EL (cell line): ENCODE measurements around the gene SOX14.

Experiments
- DNase-seq: peaks from one replicate; pipeline ENCODE4 v3.0.0-alpha.2; 2016

SOX14 gene

GRCh38 chr3:137768361-137769321, 4.5 kb downstream of the SOX14 start:
- DNase-seq, result no peak

- no peak for DNase-seq
These were observed 5.4 kb downstream of the SOX14 start for GRCh38 chr3:137769322-137770065.

DNA sequence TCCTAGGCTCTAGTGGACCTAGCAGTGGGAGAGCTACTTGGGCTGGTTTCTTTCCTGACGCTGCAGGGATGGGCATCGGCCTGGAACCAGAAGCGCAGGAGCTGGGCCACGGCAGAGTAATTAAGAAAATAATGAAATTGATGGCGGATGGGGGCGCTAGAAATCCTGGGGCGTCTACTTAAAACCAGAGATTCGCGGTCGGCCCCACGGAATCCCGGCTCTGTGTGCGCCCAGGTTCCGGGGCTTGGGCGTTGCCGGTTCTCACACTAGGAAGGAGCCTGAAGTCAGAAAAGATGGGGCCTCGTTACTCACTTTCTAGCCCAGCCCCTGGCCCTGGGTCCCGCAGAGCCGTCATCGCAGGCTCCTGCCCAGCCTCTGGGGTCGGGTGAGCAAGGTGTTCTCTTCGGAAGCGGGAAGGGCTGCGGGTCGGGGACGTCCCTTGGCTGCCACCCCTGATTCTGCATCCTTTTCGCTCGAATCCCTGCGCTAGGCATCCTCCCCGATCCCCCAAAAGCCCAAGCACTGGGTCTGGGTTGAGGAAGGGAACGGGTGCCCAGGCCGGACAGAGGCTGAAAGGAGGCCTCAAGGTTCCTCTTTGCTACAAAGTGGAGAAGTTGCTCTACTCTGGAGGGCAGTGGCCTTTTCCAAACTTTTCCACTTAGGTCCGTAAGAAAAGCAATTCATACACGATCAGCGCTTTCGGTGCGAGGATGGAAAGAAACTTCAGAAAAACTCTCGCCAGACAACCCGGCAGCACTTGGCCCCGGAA, 6.1 kb downstream of the SOX14 start:
- no peak for DNase-seq

DNA sequence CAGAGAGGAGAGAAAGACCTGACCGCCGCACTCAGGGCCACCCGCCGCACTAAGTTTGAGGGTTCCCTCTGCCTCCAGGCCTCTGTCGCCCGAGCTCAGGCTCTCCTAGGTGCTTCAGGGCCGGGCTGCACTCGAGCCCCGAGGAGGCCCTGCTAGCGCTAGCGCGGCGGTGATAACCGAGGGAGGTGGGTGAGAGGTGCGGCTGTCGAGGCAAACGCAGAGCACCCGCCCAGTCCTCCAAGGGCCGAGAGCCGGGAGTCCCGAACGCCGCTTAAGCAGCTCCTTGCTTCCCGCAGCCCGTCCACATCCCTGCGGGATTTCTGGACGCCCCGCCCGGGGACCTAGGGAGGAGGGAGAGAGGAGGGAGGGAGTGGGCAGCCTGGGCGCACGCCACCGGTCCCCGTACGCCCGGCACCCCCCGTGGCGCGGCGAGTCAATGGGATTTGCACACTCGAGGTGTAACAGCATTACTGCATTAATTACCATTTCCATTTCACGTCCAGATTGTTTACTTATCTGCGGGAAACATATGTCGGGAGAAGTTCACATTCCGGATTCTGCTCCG, 6.8 kb downstream of the SOX14 start:
- no peak for DNase-seq

- no peak for DNase-seq
These were observed 7.5 kb downstream of the SOX14 start for GRCh38 chr3:137771401-137772213.

- no peak for DNase-seq
These were observed 8.3 kb downstream of the SOX14 start for GRCh38 chr3:137772214-137772955.

DNA sequence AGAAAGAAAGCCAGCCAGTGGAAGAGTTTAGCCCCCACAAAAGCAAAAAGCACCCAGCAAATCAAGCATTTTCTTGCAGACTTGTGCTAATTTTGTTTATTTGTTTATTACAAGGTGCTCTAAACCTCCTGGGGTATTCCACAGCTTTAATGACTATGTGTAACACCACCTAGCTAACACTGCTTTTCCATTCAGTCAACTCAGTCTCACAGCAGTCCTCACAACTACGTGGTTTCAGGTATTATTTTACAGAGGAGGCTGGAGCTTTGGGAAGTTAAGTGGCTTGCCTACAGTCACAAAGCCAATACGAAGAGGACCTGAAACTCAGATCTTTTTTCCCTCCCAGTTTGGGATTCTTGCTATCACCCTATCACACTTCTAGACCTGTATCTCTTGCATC, 14.8 kb downstream of the SOX14 start:
- no peak for DNase-seq

- no peak for DNase-seq
These were observed 23.4 kb downstream of the SOX14 start for GRCh38 chr3:137787529-137787928.

DNA sequence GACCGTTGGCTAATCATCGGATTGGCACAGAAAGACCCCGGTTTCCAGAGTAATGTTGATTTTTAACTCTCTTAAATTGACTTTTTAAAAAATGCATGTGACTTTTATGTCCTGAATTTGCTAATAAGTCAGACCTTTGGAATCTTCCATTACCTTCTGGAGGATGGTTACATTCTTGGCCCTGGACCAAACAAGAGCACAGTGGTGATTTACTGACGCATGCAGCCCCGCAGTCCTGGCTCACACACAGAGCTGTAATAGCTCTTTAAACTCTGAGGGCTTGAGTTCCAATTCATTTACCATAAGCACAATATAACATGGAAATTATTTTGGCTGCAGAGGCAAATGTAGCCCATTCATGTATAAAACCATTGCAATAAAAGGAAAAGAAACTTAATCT, 25.1 kb downstream of the SOX14 start:
- DNase-seq, result no peak

GRCh38 chr3:137792626-137793271, 28.6 kb downstream of the SOX14 start:
- DNase-seq, result peak; percentile 49

DNA sequence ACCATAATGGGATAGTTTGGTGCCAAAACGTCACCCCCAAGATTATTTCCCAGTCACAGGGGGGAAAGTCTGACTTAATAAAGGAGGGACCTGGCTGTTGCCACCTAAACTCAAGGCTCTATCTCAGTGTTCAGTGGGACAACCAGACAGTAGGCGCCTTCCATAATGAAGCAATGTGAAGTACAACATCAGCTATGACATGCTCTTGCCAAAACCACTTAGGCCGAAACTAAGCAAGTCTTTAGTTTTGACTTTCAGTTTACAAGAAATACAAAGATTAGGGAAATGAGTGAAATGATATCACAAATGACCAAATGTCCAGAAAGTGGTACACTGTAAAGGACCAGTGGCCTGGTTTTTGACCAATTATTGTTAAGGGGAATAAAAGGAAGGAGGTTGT, 32.9 kb downstream of the SOX14 start:
- DNase-seq, result no peak

DNA sequence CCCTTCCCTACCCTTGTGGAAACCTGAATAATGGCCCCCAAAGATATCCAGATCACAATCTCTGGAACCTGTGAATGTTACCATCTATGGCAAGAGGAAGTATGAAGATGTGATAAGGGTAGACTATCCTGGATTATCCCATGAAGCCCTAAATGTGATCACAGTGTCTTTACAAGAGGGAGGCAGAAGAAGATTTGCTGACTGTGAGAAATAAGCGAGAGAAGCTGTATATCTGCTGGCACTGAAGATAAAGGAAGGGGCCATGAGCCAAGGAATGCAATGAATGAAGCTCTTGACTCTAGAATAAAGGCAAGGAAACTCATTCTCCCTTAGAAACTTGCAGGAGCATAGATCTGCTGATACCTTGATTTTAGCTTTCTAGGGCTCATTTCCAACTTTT, 39.1 kb downstream of the SOX14 start:
- no peak for DNase-seq

GRCh38 chr3:137807998-137808397, 43.9 kb downstream of the SOX14 start:
- no peak for DNase-seq

DNA sequence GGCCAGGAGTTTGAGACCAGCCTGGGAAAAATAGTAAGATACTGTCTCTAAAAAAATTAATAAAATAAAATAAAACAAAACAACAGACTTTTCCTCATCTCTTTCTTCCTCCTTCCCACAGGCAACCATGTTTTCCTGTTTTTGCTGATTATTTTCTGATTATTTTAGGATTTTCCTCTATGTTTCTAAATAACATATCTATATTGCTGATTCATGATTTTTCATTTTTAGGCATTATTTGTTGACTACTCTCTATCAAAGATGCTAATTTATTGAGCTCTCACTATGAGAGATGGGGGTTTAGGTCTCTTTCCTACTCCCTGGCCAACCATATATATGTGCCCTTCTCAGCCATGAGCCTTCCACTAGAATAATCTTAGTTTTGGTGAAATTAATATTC, 45.4 kb downstream of the SOX14 start:
- no peak for DNase-seq

- no peak for DNase-seq
These were observed 47.9 kb downstream of the SOX14 start for GRCh38 chr3:137812023-137812422.

- DNase-seq, result no peak
These were observed 51.1 kb downstream of the SOX14 start for GRCh38 chr3:137815251-137815650.
